Gastroesophageal sphincter (tissue), 4 donors: ENCODE data around the gene OR4D2. TPM values are rescaled to one million over a fixed set of nuclear protein-coding genes. Genes with fewer than 3 reads are reported as not detected.

Source experiments
- ATAC-seq: fragments of 150-250 bp; one replicate; pipeline ENCODE4 v1.9.1; 2016; ENCODE audit warnings: mild to moderate bottlenecking, moderate library complexity
- H3K27ac ChIP-seq, 4 donors: fragments of 200-600 bp; sonication (generic) in 3 of 4; 1 replicate in 3 of 4; 2 replicates in 1 of 4; pipeline ENCODE4 v1.5.1; 2016 to 2019
- H3K27me3 ChIP-seq: fragments of 200-600 bp; sonication (generic); one replicate; pipeline ENCODE4 v1.5.1; 2019
- H3K36me3 ChIP-seq, 2 donors: fragments of 200-600 bp; sonication (generic); one replicate each; pipeline ENCODE4 v1.5.1; 2019; ENCODE audit warnings: control low read depth in 1 of 2
- H3K4me1 ChIP-seq, 3 donors: fragments of 200-600 bp; sonication (generic); 1 replicate in 2 of 3; 2 replicates in 1 of 3; pipeline ENCODE4 v1.5.1; 2016 to 2019; ENCODE audit warnings: control low read depth in 2 of 3
- H3K4me3 ChIP-seq, 2 donors: fragments of 200-600 bp; sonication (generic); one replicate each; pipeline ENCODE4 v1.5.1; 2019; ENCODE audit warnings: mild to moderate bottlenecking in 1 of 2, moderate library complexity in 1 of 2
- H3K9me3 ChIP-seq, 3 donors: fragments of 200-600 bp; sonication (generic); one replicate each; pipeline ENCODE4 v1.5.1; 2017 to 2019; ENCODE audit warnings: control low read depth in 2 of 3
- EP300 ChIP-seq: sonication (generic); formaldehyde crosslinking; IDR thresholded peaks from one replicate; pipeline ENCODE4 v1.6.1; 2017; ENCODE audit warnings: antibody characterized with exemption, mild to moderate bottlenecking
- POLR2A ChIP-seq, 2 donors: fragments of 450-650 bp; IDR thresholded peaks; one replicate each; pipeline ENCODE4 v1.6.1; 2017; ENCODE audit warnings: antibody characterized with exemption in 2 of 2, mild to moderate bottlenecking in 2 of 2, moderate library complexity in 1 of 2
- POLR2AphosphoS5 ChIP-seq: sonication (generic); formaldehyde crosslinking; IDR thresholded peaks from one replicate; pipeline ENCODE4 v1.6.1; 2017; ENCODE audit warnings: antibody characterized with exemption
- WGBS, 2 donors: methylation state at CpG; one replicate each; pipeline ENCODE4 v1.1.5; 2018; ENCODE audit warnings: low coverage in 1 of 2; 5-methylcytosine and 5-hydroxymethylcytosine counted together
- total RNA-seq, 4 donors: library from RNA; depleted of rRNA; stranded (reverse); fragments of >200 nt; gene quantifications; one replicate each; pipeline ENCODE4 v1.1.0, GENCODE V29; 2016
- TF ChIP-seq, protein P1 (sequence below), 4 experiments: fragments of 200-600 bp in 2 of 4; fragments of 450-650 bp in 2 of 4; sonication (generic) in 1 of 4; IDR thresholded peaks; one replicate each; pipeline ENCODE4 v1.5.1; 2017 to 2019; ENCODE audit warnings: antibody characterized with exemption in 4 of 4, mild to moderate bottlenecking in 2 of 4, moderate library complexity in 2 of 4

Gene OR4D2
- total RNA-seq, 4 donors from 2014 or later, result not detected

DNA sequence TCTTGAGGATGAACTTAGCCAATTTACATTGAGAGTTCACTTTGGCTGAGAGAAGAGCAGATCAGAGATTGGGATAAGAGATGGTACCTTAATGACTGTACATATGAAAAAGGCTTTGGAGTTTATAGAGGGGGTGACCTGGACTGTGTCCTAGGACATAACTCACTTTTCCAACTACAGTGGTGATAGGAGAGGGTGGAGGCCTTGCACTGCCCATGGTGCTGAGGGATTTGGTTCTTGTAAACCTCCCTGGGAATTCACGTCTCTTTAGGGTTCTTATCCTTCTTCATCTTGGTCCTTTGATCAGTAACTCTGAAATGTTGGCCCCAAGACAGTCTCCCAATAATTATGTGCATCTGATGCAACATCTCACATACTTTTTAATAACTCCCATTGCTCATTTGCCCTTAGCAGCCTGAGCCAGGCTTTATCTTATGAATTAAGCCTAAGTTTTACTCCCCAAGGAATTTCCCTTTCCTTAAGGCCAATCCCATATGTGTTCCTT lies 18.8 kb upstream of the OR4D2 start, which contains the start of gene OR4D1:
Gene OR4D1, plus strand, starts transcription at position 455 of the 505 bp plus-strand sequence. CDS start 6,770 bp downstream, outside the sequence.
- no peak within 1 kb of the TSS for H3K27ac ChIP-seq
- WGBS, 2 donors, result 50 to 79% methylated on average over 1 of the region's 1 CpG
- peaks cover 0 to 29% (median 2%) of the 10 kb centered on the region in 3 donors for H3K9me3 ChIP-seq
- H3K4me1 ChIP-seq, result no peaks in the 10 kb centered on the region
- H3K36me3 ChIP-seq, result no peaks in the 10 kb centered on the region
- TF ChIP-seq, protein P1, sequence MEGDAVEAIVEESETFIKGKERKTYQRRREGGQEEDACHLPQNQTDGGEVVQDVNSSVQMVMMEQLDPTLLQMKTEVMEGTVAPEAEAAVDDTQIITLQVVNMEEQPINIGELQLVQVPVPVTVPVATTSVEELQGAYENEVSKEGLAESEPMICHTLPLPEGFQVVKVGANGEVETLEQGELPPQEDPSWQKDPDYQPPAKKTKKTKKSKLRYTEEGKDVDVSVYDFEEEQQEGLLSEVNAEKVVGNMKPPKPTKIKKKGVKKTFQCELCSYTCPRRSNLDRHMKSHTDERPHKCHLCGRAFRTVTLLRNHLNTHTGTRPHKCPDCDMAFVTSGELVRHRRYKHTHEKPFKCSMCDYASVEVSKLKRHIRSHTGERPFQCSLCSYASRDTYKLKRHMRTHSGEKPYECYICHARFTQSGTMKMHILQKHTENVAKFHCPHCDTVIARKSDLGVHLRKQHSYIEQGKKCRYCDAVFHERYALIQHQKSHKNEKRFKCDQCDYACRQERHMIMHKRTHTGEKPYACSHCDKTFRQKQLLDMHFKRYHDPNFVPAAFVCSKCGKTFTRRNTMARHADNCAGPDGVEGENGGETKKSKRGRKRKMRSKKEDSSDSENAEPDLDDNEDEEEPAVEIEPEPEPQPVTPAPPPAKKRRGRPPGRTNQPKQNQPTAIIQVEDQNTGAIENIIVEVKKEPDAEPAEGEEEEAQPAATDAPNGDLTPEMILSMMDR (IDR thresholded peaks at IDR 0.05), result no peak
- TF ChIP-seq EP300 (no peak), POLR2AphosphoS5 (no peak), POLR2A (IDR thresholded peaks at IDR 0.05) (no peak)
- ATAC-seq, result no peak
- H3K27me3 ChIP-seq, result peaks cover 32% of the 10 kb centered on the region
- H3K4me3 ChIP-seq, result no peak within 1 kb of the TSS

DNA sequence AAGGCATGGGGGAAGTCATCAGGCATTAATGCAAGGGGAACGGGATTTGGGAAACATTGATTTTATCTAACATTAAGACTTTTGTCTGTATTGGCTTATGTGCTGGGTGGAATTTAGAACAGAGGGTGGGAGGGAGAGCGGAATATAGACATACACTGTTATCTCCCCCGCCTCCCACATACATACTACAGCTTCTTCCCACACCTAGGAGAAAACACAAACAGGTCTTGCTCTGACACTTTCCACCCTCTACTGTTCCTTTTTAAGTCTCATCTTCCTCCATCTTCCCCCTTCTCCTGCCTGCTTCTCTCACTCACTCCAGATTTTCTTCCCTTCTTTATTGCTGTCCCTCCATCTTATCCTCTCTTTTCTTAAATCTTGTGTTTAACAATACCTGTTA lies 18.2 kb upstream of the OR4D2 start:
- Histone ChIP-seq H3K27ac (no peak overlapping the region), H3K27me3 (peaks cover 36% of the 10 kb centered on the region), H3K36me3 (no peaks in the 10 kb centered on the region), H3K9me3 (peaks cover 0 to 29% (median 2%) of the 10 kb centered on the region in 3 donors), H3K4me3 (no peak overlapping the region), H3K4me1 (no peaks in the 10 kb centered on the region)
- TF ChIP-seq EP300, result no peak
- TF ChIP-seq, protein P1 (IDR thresholded peaks at IDR 0.05), result no peak
- TF ChIP-seq POLR2A (IDR thresholded peaks at IDR 0.05), result no peak
- no peak for TF ChIP-seq POLR2AphosphoS5
- 80 to 90% methylated on average over 1 to 3 of the region's 3 CpGs for WGBS, 2 donors
- no peak for ATAC-seq

DNA sequence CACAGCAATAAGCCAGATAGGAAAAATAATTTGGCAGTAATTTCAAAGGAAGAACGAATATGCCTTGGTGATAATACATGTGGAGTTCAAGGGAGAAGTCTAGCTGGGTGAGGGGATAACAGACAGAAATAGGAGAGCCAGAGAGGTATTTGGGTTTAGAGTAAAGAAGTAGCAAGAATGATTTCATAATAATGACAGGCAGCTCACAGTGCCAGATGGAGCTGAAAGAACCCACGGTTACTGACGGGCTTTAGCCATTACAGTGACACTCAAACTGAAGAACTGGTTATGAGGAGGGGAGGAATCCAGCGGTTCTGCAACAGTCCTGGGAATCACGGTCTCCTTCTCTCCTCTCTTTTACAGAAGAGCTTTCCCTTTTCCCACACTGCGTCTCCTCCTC lies 16.4 kb upstream of the OR4D2 start:
- Histone ChIP-seq H3K9me3 (peaks cover 0 to 12% (median 0%) of the 10 kb centered on the region in 3 donors), H3K27me3 (peaks cover 48% of the 10 kb centered on the region), H3K4me3 (no peak overlapping the region), H3K27ac (no peak overlapping the region), H3K4me1 (no peaks in the 10 kb centered on the region), H3K36me3 (no peaks in the 10 kb centered on the region)
- WGBS, 2 donors, result 21 to 34% methylated on average over 6 of the region's 6 CpGs
- no peak for ATAC-seq
- TF ChIP-seq POLR2AphosphoS5 (no peak), POLR2A (IDR thresholded peaks at IDR 0.05) (no peak), EP300 (no peak)
- TF ChIP-seq, protein P1 (IDR thresholded peaks at IDR 0.05), result no peak

DNA sequence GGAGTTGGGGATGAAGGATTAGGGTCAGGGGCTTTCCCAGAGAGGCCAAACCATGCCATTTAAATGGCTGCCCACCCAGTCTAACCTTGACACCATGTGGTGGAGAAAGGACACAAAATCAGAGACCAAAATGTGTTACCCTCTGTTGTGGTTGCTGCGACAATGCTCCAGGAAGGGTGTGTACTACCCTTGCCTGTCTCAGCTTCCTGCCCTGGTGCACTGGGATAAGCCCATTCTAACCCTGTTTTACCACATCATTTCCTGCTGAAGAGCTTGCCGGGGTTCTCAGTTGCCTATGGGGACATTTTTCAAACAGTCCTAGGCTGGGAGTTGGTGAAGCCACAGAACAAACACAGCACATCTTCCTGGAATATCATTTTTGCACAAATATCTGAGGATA lies 13.7 kb upstream of the OR4D2 start:
- peak; percentile 55 for ATAC-seq
- 14 to 61% methylated on average over 1 to 2 of the region's 2 CpGs for WGBS, 2 donors
- Histone ChIP-seq H3K4me3 (no peak overlapping the region), H3K4me1 (peaks cover 0 to 13% (median 0%) of the 10 kb centered on the region in 3 donors), H3K36me3 (no peaks in the 10 kb centered on the region), H3K9me3 (no peaks in the 10 kb centered on the region), H3K27ac (no peak overlapping the region), H3K27me3 (peaks cover 73% of the 10 kb centered on the region)
- no peak for TF ChIP-seq EP300
- TF ChIP-seq POLR2AphosphoS5, result no peak
- TF ChIP-seq, protein P1 (IDR thresholded peaks at IDR 0.05), result no peak
- TF ChIP-seq POLR2A (IDR thresholded peaks at IDR 0.05), result no peak

DNA sequence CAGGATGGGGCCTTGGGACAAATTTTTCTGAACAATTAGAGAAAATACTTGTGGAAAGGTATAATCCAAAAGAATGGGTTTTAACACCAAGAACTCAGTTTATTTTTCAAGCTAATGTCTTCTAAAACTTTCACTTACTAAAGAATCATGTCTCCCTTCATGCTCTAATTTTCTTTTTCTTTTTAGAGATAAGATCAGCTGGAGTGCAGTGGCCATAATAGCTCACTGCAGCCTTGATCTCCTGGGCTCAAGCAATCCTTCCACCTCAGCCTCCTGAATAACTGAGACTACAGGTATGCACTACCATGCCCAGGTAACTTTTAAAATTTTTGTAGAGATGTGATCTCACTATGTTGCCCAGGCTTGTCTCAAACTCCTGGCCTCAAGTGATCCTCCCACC lies 13.1 kb upstream of the OR4D2 start:
- Histone ChIP-seq H3K4me3 (no peak overlapping the region), H3K27me3 (peaks cover 73% of the 10 kb centered on the region), H3K36me3 (no peaks in the 10 kb centered on the region), H3K4me1 (peaks cover 0 to 13% (median 0%) of the 10 kb centered on the region in 3 donors), H3K27ac (no peak overlapping the region), H3K9me3 (no peaks in the 10 kb centered on the region)
- ATAC-seq, result no peak
- TF ChIP-seq, protein P1 (IDR thresholded peaks at IDR 0.05), result no peak
- no peak for TF ChIP-seq EP300
- no peak for TF ChIP-seq POLR2AphosphoS5
